Fibroblast of lung (primary cell): ENCODE data around the gene P4HA3. TPM values are rescaled to one million over a fixed set of nuclear protein-coding genes. Genes with fewer than 3 reads are reported as not detected.

Source experiments
- DNase-seq, 2 donors: peaks; one replicate each; pipeline versions ENCODE4 v3.0.0 to v3.0.0-alpha.2; 2010; ENCODE audit warnings: low read depth in 2 of 2
- H2AFZ ChIP-seq: 2 replicates; pipeline ENCODE4 v1.5.1; 2012; ENCODE audit warnings: low read length, control low read depth, inconsistent platforms
- H3K27ac ChIP-seq: 2 replicates; pipeline ENCODE4 v1.5.1; 2011; ENCODE audit warnings: low read length, control low read depth; ENCODE audit not compliant: insufficient read depth
- H3K27me3 ChIP-seq: 2 replicates; pipeline ENCODE4 v1.5.1; 2011; ENCODE audit warnings: mild to moderate bottlenecking, low read length; ENCODE audit not compliant: control insufficient read depth, insufficient read depth
- H3K36me3 ChIP-seq: 2 replicates; pipeline ENCODE4 v1.5.1; 2011; ENCODE audit warnings: low read length; ENCODE audit not compliant: control insufficient read depth, insufficient read depth
- H3K4me1 ChIP-seq: 2 replicates; pipeline ENCODE4 v1.5.1; 2011; ENCODE audit warnings: low read length; ENCODE audit not compliant: control insufficient read depth, insufficient read depth; ENCODE audit errors: extremely low read depth
- H3K4me2 ChIP-seq: 2 replicates; pipeline ENCODE4 v1.5.1; 2011; ENCODE audit warnings: low read length, control low read depth; ENCODE audit not compliant: insufficient read depth; ENCODE audit errors: extremely low read depth
- H3K4me3 ChIP-seq, 4 experiments: fragments of 200-600 bp in 1 of 4; sonication (generic) in 1 of 4; replicated peaks in 1 of 4; 2 replicates each; pipeline ENCODE4 v1.5.1; 2011 to 2016; ENCODE audit warnings: low read length in 4 of 4, low read depth in 3 of 4, mild to moderate bottlenecking in 3 of 4, control low read depth in 2 of 4, inconsistent platforms in 1 of 4, mixed read lengths in 1 of 4; ENCODE audit not compliant: insufficient read depth in 1 of 4; ENCODE audit errors: control extremely low read depth in 1 of 4
- H3K79me2 ChIP-seq: 2 replicates; pipeline ENCODE4 v1.5.1; 2012; ENCODE audit warnings: mild to moderate bottlenecking, low read length, inconsistent platforms; ENCODE audit not compliant: control insufficient read depth, insufficient read depth
- H3K9ac ChIP-seq: 2 replicates; pipeline ENCODE4 v1.5.1; 2011; ENCODE audit warnings: mild to moderate bottlenecking, low read length, control low read depth; ENCODE audit not compliant: insufficient read depth
- H3K9me3 ChIP-seq: 2 replicates; pipeline ENCODE4 v1.5.1; 2012; ENCODE audit warnings: low read depth, low read length; ENCODE audit not compliant: control insufficient read depth, insufficient read depth
- H4K20me1 ChIP-seq: 2 replicates; pipeline ENCODE4 v1.5.1; 2011; ENCODE audit warnings: low read length; ENCODE audit not compliant: control insufficient read depth, insufficient read depth; ENCODE audit errors: extremely low read depth
- EZH2 ChIP-seq: IDR thresholded peaks from 2 replicates; pipeline ENCODE4 v1.5.1; 2012; ENCODE audit warnings: low read length, control low read depth, mild to moderate bottlenecking; ENCODE audit errors: missing control alignments
- polyA plus RNA-seq, 2 donors: library from polyadenylated mRNA; depleted of rRNA in 1 of 2; stranded (reverse) in 1 of 2; unstranded in 1 of 2; fragments of >200 nt; gene quantifications; 2 replicates each; pipeline ENCODE4 v1.2.1, GENCODE V29; 2011 to 2012; ENCODE audit warnings: missing spikeins in 1 of 2
- total RNA-seq: library from RNA; depleted of rRNA; stranded (reverse); fragments of >200 nt; gene quantifications from 2 replicates; pipeline ENCODE4 v1.2.1, GENCODE V29; 2014
- TF ChIP-seq, protein P1 (sequence below), 2 donors: IDR thresholded peaks in 1 of 2; conservative IDR thresholded peaks in 1 of 2; 1 replicate in 1 of 2; 2 replicates in 1 of 2; pipeline ENCODE4 v1.5.1; 2011 to 2012; ENCODE audit warnings: low read length in 2 of 2, control low read depth in 1 of 2, inconsistent platforms in 1 of 2, low read depth in 1 of 2, mild to moderate bottlenecking in 1 of 2

Gene P4HA3
- total and polyA plus RNA-seq, 2 donors (not counting 1 experiment from before 2014, with no cell fraction given): 3.1 to 4.1 TPM

DNA sequence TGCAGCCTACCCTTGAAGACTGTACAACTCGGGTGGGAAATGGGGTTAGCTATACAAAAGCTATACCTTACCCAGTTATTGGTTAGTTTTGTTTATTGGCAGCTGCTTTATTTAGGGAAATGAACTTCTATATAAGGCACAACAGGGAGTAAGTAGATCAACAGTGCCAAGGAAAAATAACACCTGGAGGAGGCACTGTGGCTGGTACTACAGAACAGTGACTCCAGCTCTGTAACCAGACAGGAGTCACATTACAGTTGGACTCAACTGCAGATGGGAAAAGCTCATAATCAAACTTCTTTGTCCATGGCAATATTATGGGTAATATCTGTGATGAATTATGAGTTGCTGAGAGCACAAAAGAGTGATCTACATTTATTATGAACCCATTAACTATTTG, 14.0 kb downstream of the P4HA3 start:
- no peaks in the 10 kb centered on the region for H3K36me3 ChIP-seq

DNA sequence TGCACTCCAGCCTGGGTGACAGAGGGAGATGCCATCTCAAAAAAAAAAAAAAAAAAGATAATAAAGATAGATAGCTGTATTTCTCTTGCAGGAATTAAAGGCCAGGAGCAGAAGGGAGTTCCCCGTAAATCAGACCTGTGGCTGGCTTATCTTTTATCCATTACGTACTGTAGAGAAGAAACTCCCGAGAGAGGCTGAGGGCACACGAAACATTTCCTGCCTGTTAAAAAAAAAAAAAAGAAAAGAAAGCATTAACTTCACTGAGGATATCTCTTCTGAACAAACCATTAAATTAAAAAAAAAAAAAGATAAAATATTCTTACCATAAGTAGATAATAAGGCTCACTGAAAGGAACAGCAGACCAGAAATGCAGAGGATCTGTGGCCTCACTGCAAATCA, 22.5 kb downstream of the P4HA3 start:
- Histone ChIP-seq H3K36me3 (no peaks in the 10 kb centered on the region), H3K27me3 (no peaks in the 10 kb centered on the region), H3K4me3 (no peak overlapping the region), H3K9me3 (no peaks in the 10 kb centered on the region), H4K20me1 (no peaks in the 10 kb centered on the region), H3K27ac (no peak overlapping the region), H3K4me2 (no peak overlapping the region), H3K9ac (no peak overlapping the region), H3K4me1 (peaks cover 8% of the 10 kb centered on the region), H2AFZ (no peak overlapping the region), H3K79me2 (no peaks in the 10 kb centered on the region)
- peak in 1 of 2 donors; percentile 64 for DNase-seq
- TF ChIP-seq EZH2: no peak
- TF ChIP-seq, protein P1, sequence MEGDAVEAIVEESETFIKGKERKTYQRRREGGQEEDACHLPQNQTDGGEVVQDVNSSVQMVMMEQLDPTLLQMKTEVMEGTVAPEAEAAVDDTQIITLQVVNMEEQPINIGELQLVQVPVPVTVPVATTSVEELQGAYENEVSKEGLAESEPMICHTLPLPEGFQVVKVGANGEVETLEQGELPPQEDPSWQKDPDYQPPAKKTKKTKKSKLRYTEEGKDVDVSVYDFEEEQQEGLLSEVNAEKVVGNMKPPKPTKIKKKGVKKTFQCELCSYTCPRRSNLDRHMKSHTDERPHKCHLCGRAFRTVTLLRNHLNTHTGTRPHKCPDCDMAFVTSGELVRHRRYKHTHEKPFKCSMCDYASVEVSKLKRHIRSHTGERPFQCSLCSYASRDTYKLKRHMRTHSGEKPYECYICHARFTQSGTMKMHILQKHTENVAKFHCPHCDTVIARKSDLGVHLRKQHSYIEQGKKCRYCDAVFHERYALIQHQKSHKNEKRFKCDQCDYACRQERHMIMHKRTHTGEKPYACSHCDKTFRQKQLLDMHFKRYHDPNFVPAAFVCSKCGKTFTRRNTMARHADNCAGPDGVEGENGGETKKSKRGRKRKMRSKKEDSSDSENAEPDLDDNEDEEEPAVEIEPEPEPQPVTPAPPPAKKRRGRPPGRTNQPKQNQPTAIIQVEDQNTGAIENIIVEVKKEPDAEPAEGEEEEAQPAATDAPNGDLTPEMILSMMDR (conservative IDR thresholded peaks at IDR 0.05 in 1 of 2, IDR thresholded peaks at IDR 0.05 in 1 of 2; ENCODE audit: low read depth in 1 of 2, low read length in 2 of 2): no peak

More for the DNA sequence above, 14.0 kb downstream of the P4HA3 start:
- no peak for TF ChIP-seq EZH2
- TF ChIP-seq, protein P1 (conservative IDR thresholded peaks at IDR 0.05 in 1 of 2, IDR thresholded peaks at IDR 0.05 in 1 of 2; ENCODE audit: low read depth in 1 of 2, low read length in 2 of 2): no peak
- DNase-seq: no peak
- Histone ChIP-seq H3K9ac (no peak overlapping the region), H3K27me3 (no peaks in the 10 kb centered on the region), H2AFZ (no peak overlapping the region), H3K79me2 (no peaks in the 10 kb centered on the region), H3K27ac (no peak overlapping the region), H3K4me2 (no peak overlapping the region), H4K20me1 (no peaks in the 10 kb centered on the region), H3K4me3 (no peak overlapping the region), H3K9me3 (no peaks in the 10 kb centered on the region), H3K4me1 (no peaks in the 10 kb centered on the region)

DNA sequence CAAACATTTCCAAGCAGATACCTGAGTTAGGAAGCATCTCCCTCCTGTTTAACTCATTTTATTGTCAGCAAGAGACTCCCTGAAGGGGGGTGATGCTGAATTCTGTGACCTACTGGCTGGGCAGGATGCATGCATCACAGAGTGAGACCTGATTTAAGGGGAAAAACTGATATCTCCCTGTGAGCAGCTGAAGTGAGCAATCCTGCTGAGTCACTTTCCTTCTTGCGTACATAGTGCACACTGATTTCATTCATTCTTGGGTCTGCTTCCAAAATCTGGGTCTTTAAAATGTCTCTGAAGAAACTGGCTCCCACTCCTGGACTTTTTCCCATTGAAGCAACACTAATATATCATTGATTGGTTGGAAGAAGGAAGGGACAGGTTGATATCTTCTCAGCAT, 23.3 kb downstream of the P4HA3 start:
- no peak overlapping the region for H3K4me3 ChIP-seq

More for the DNA sequence above, 23.3 kb downstream of the P4HA3 start:
- Histone ChIP-seq H3K27ac (peak overlapping the region; percentile 76), H2AFZ (no peak overlapping the region), H3K4me2 (peak overlapping the region; percentile 7), H3K9me3 (no peaks in the 10 kb centered on the region), H3K9ac (no peak overlapping the region), H4K20me1 (no peaks in the 10 kb centered on the region), H3K79me2 (no peaks in the 10 kb centered on the region), H3K36me3 (no peaks in the 10 kb centered on the region), H3K27me3 (no peaks in the 10 kb centered on the region), H3K4me1 (peaks cover 13% of the 10 kb centered on the region)
- no peak for TF ChIP-seq EZH2
- TF ChIP-seq, protein P1 (conservative IDR thresholded peaks at IDR 0.05 in 1 of 2, IDR thresholded peaks at IDR 0.05 in 1 of 2; ENCODE audit: low read depth in 1 of 2, low read length in 2 of 2): no peak
- DNase-seq: peak; percentile 98
